Gastrocnemius medialis (tissue), 4 donors: ENCODE measurements around the gene SERPINB2.

Source experiments
- POLR2A ChIP-seq, 2 donors: fragments of 450-650 bp; IDR thresholded peaks; one replicate each; pipeline ENCODE4 v1.6.1; 2017; ENCODE audit warnings: antibody characterized with exemption in 2 of 2, mild to moderate bottlenecking in 2 of 2, moderate library complexity in 2 of 2
- TF ChIP-seq, protein P1 (sequence below), 5 experiments: fragments of 450-650 bp in 3 of 5; fragments of 200-600 bp in 2 of 5; sonication (generic) in 2 of 5; IDR thresholded peaks in 4 of 5; conservative IDR thresholded peaks in 1 of 5; 1 replicate in 4 of 5; 2 replicates in 1 of 5; pipeline ENCODE4 v1.5.1; 2016 to 2019; ENCODE audit warnings: antibody characterized with exemption in 5 of 5, mild to moderate bottlenecking in 3 of 5, moderate library complexity in 3 of 5

DNA sequence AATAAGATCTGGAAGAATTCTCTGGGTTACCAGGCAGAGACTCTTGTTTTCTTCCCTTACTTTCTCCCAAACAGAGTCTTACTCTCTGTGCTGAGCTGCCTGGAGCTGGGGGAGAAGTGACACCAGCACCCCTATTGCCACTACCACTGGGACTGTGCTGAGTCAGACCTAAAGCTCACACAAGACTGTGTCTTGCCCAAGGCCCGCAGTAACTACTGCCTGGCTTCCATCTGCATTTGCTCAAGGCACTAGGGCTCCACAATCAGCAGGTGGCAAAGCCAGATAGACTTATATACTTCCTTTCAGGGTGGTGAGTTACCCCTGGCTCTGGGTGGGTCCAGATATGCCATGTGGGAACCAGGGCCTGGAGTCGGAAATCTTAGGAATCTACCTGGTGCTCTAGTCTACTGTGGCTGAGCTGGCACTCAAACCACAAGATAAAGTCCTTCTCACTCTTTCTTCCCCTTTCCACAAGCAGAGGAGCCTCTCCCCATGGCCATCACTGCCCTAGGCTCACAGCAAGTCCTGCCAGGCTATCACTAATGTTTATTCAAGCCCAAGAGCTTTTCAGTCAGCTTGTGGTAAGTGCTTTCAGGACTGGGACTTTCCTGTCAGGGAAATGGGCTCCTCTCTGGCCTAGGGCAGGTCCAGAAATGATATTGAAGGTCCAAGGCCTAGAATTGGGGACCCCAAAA is 27.6 kb upstream of the SERPINB2 start:
- TF ChIP-seq, protein P1, sequence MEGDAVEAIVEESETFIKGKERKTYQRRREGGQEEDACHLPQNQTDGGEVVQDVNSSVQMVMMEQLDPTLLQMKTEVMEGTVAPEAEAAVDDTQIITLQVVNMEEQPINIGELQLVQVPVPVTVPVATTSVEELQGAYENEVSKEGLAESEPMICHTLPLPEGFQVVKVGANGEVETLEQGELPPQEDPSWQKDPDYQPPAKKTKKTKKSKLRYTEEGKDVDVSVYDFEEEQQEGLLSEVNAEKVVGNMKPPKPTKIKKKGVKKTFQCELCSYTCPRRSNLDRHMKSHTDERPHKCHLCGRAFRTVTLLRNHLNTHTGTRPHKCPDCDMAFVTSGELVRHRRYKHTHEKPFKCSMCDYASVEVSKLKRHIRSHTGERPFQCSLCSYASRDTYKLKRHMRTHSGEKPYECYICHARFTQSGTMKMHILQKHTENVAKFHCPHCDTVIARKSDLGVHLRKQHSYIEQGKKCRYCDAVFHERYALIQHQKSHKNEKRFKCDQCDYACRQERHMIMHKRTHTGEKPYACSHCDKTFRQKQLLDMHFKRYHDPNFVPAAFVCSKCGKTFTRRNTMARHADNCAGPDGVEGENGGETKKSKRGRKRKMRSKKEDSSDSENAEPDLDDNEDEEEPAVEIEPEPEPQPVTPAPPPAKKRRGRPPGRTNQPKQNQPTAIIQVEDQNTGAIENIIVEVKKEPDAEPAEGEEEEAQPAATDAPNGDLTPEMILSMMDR (IDR thresholded peaks at IDR 0.05 in 4 of 5, conservative IDR thresholded peaks at IDR 0.05 in 1 of 5): no peak
- no peak for TF ChIP-seq POLR2A (IDR thresholded peaks at IDR 0.05)
